DLD1 (cell line): ENCODE data around the gene OR51V1.
"Not testable (repeated sequence)": the region's sequence is repeated elsewhere in the genome, so short reads cannot be mapped to it uniquely, and the experiment has no call there.

Experiments
- in situ Hi-C: cut with HindIII; loops from 2 replicates; pipeline ENCODE4 v1.10.0; 2017; ENCODE audit warnings: low sequenced_read_pairs

OR51V1 gene

GRCh38 chr11:5174934-5175333, 25.5 kb downstream of the OR51V1 start:
- in situ Hi-C loops, result no loop called here

GRCh38 chr11:5171856-5172255, 28.6 kb downstream of the OR51V1 start:
- in situ Hi-C loops, result no loop called here

- in situ Hi-C loops, result not testable (repeated sequence)
These were observed 34.6 kb downstream of the OR51V1 start for GRCh38 chr11:5165898-5166297.

- in situ Hi-C loops, result not testable (repeated sequence)
These were observed 35.7 kb downstream of the OR51V1 start for GRCh38 chr11:5164807-5165206.

- in situ Hi-C loops, result not testable (repeated sequence)
These were observed 39.4 kb downstream of the OR51V1 start for GRCh38 chr11:5161045-5161444.

GRCh38 chr11:5160217-5160616, 40.3 kb downstream of the OR51V1 start:
- in situ Hi-C loops, result not testable (repeated sequence)

- in situ Hi-C loops, result no loop called here
These were observed 40.7 kb downstream of the OR51V1 start for GRCh38 chr11:5159806-5160205.

GRCh38 chr11:5154657-5155056, 45.8 kb downstream of the OR51V1 start, which contains the start of gene OR52A1:
Gene OR52A1 (minus strand): TSS chr11:5154757. CDS start chr11:5152369, 2,388 bp downstream.
- in situ Hi-C loops, result no loop called here

- in situ Hi-C loops, result no loop called here
These were observed 46.7 kb downstream of the OR51V1 start for GRCh38 chr11:5153574-5154431.

GRCh38 chr11:5151713-5152153, 48.7 kb downstream of the OR51V1 start:
- in situ Hi-C loops, result no loop called here
